Astrocyte (in vitro differentiated cells and primary cell): ENCODE results near the gene RAB4B. TPM values are rescaled to one million over a fixed set of nuclear protein-coding genes. Genes with fewer than 3 reads are reported as not detected.

Experiments used
- DNase-seq: peaks from one replicate; pipeline ENCODE4 v3.0.0-alpha.2; 2010; ENCODE audit warnings: low read depth
- FAIRE-seq: peaks from 2 replicates; lab custom pipeline; 2011; peaks lifted over from hg19 to GRCh38; lab: Jason Lieb, UNC
- H2AFZ ChIP-seq: 2 replicates; pipeline ENCODE4 v1.6.0; 2012; ENCODE audit warnings: low read depth, low read length, inconsistent platforms
- H3K27ac ChIP-seq: 2 replicates; pipeline ENCODE4 v1.5.1; 2011; ENCODE audit warnings: low read depth, low read length, inconsistent platforms
- H3K27me3 ChIP-seq: 2 replicates; pipeline ENCODE4 v1.6.0; 2011; ENCODE audit warnings: low read length, inconsistent platforms; ENCODE audit not compliant: insufficient read depth
- H3K36me3 ChIP-seq: 2 replicates; pipeline ENCODE4 v1.5.1; 2011; ENCODE audit warnings: low read length, inconsistent platforms; ENCODE audit not compliant: insufficient read depth
- H3K4me1 ChIP-seq: 2 replicates; pipeline ENCODE4 v1.5.1; 2011; ENCODE audit warnings: low read length, inconsistent platforms; ENCODE audit not compliant: insufficient read depth
- H3K4me2 ChIP-seq: 2 replicates; pipeline ENCODE4 v1.6.0; 2012; ENCODE audit warnings: low read length, inconsistent platforms
- H3K4me3 ChIP-seq: 2 replicates; pipeline ENCODE4 v1.5.1; 2011; ENCODE audit warnings: low read depth, mild to moderate bottlenecking, low read length, inconsistent platforms; ENCODE audit not compliant: insufficient read depth
- H3K79me2 ChIP-seq: 2 replicates; pipeline ENCODE4 v1.6.0; 2012; ENCODE audit warnings: mild to moderate bottlenecking, low read length, inconsistent platforms; ENCODE audit not compliant: insufficient read depth
- H3K9ac ChIP-seq: 2 replicates; pipeline ENCODE4 v1.6.0; 2012; ENCODE audit warnings: mild to moderate bottlenecking, low read length, inconsistent platforms
- H3K9me3 ChIP-seq: 2 replicates; pipeline ENCODE4 v1.5.1; 2012; ENCODE audit warnings: low read depth, mild to moderate bottlenecking, low read length, inconsistent platforms; ENCODE audit not compliant: insufficient read depth
- H4K20me1 ChIP-seq: 2 replicates; pipeline ENCODE4 v1.6.0; 2012; ENCODE audit warnings: low read length, inconsistent platforms; ENCODE audit not compliant: insufficient read depth
- H3K27ac Mint-ChIP-seq: one replicate; pipeline ENCODE4 v1.8.0; 2021; ENCODE audit warnings: mild to moderate bottlenecking, mixed read lengths; ENCODE audit not compliant: unreplicated experiment
- H3K27me3 Mint-ChIP-seq: one replicate; pipeline ENCODE4 v1.8.0; 2021; ENCODE audit warnings: low read depth, mixed read lengths; ENCODE audit not compliant: unreplicated experiment
- H3K36me3 Mint-ChIP-seq: one replicate; pipeline ENCODE4 v1.8.0; 2021; ENCODE audit warnings: low read depth, mixed read lengths; ENCODE audit not compliant: unreplicated experiment
- H3K4me1 Mint-ChIP-seq: one replicate; pipeline ENCODE4 v1.8.0; 2021; ENCODE audit warnings: low read depth, mixed read lengths; ENCODE audit not compliant: unreplicated experiment
- H3K4me3 Mint-ChIP-seq: one replicate; pipeline ENCODE4 v1.8.0; 2021; ENCODE audit warnings: mild to moderate bottlenecking, moderate library complexity, mixed read lengths; ENCODE audit not compliant: unreplicated experiment
- H3K9me3 Mint-ChIP-seq: one replicate; pipeline ENCODE4 v1.8.0; 2021; ENCODE audit warnings: mild to moderate bottlenecking, mixed read lengths; ENCODE audit not compliant: unreplicated experiment
- CTCF ChIP-seq: IDR thresholded peaks from 2 replicates; pipeline ENCODE4 v1.5.1; 2011; ENCODE audit warnings: low read depth, mild to moderate bottlenecking, inconsistent platforms, low read length, moderate library complexity; ENCODE audit not compliant: insufficient read depth
- EZH2 ChIP-seq: IDR thresholded peaks from 2 replicates; pipeline ENCODE4 v1.6.1; 2012; ENCODE audit warnings: mild to moderate bottlenecking, low read length, inconsistent platforms; ENCODE audit not compliant: insufficient read depth
- total RNA-seq: library from RNA; stranded (reverse); gene quantifications from 2 replicates; pipeline ENCODE4 v1.2.1, GENCODE V29; 2021

Gene RAB4B
- total RNA-seq, 1 donor from 2014 or later, result 18.8 TPM

GRCh38 chr19:40737102-40737644 lies 40.9 kb upstream of the RAB4B start:
- Histone ChIP-seq H3K4me1 (no peaks in the 10 kb centered on the region), H3K27ac (no peak overlapping the region), H3K4me3 (no peak overlapping the region), H3K79me2 (no peaks in the 10 kb centered on the region), H3K9ac (no peak overlapping the region), H3K4me2 (no peak overlapping the region), H2AFZ (no peak overlapping the region), H4K20me1 (no peaks in the 10 kb centered on the region), H3K36me3 (peaks cover 27% of the 10 kb centered on the region), H3K27me3 (no peaks in the 10 kb centered on the region), H3K9me3 (no peaks in the 10 kb centered on the region)
- no peak for TF ChIP-seq EZH2
- TF ChIP-seq CTCF, result no peak
- DNase-seq (no peak), FAIRE-seq (no peak)
- no peak overlapping the region for H3K4me3 Mint-ChIP-seq
- H3K9me3 Mint-ChIP-seq, result no peaks in the 10 kb centered on the region
- H3K36me3 Mint-ChIP-seq, result peaks cover 40% of the 10 kb centered on the region
- no peak overlapping the region for H3K27ac Mint-ChIP-seq
- no peaks in the 10 kb centered on the region for H3K4me1 Mint-ChIP-seq
- no peaks in the 10 kb centered on the region for H3K27me3 Mint-ChIP-seq

GRCh38 chr19:40739030-40739839 lies 38.8 kb upstream of the RAB4B start:
- Histone ChIP-seq H3K79me2 (no peaks in the 10 kb centered on the region), H4K20me1 (no peaks in the 10 kb centered on the region), H3K9ac (no peak overlapping the region), H3K27ac (no peak overlapping the region), H3K27me3 (no peaks in the 10 kb centered on the region), H3K36me3 (peaks cover 13% of the 10 kb centered on the region), H3K4me1 (no peaks in the 10 kb centered on the region), H2AFZ (no peak overlapping the region), H3K4me3 (no peak overlapping the region), H3K4me2 (no peak overlapping the region), H3K9me3 (no peaks in the 10 kb centered on the region)
- TF ChIP-seq EZH2, result no peak
- no peak for TF ChIP-seq CTCF
- H3K27me3 Mint-ChIP-seq, result no peaks in the 10 kb centered on the region
- no peak overlapping the region for H3K27ac Mint-ChIP-seq
- no peaks in the 10 kb centered on the region for H3K9me3 Mint-ChIP-seq
- FAIRE-seq (no peak), DNase-seq (no peak)
- H3K4me1 Mint-ChIP-seq, result no peaks in the 10 kb centered on the region
- peaks cover 32% of the 10 kb centered on the region for H3K36me3 Mint-ChIP-seq
- H3K4me3 Mint-ChIP-seq, result no peak overlapping the region
